ENCODE results near the gene SFXN2. TPM values are rescaled to one million over a fixed set of nuclear protein-coding genes. Genes with fewer than 3 reads are reported as not detected.

The SFXN2 gene
- total RNA-seq, 4 donors from 2014 or later = 7.2 to 26.4 (median 11.3) TPM

GRCh38 chr10:102743078-102743587 lies 28.7 kb downstream of the SFXN2 start:
- peaks cover 0 to 41% (median 12%) of the 10 kb centered on the region in 4 donors for H3K4me1 ChIP-seq
- DNase-seq (ENCODE audit: low spot score in 2 of 2) = no peak
- peak overlapping the region in 3 of 4 donors; percentile 38 to 99 (median 90) for H3K4me3 ChIP-seq
- peak overlapping the region in 1 of 4 donors; percentile 98 for H3K27ac ChIP-seq
- TF ChIP-seq POLR2A (IDR thresholded peaks at IDR 0.05) (no peak), CTCF (IDR thresholded peaks at IDR 0.05) (no peak), EP300 (IDR thresholded peaks at IDR 0.05) (no peak)
- peaks cover 0 to under 1% (median 0%) of the 10 kb centered on the region in 3 donors for H3K36me3 ChIP-seq
- 30 to 34% methylated on average over 7 of the region's 7 CpGs for WGBS, 2 donors
- no peaks in the 10 kb centered on the region for H3K27me3 ChIP-seq
- H3K9me3 ChIP-seq = no peaks in the 10 kb centered on the region

GRCh38 chr10:102743588-102744373 lies 29.3 kb downstream of the SFXN2 start, which contains the start of gene WBP1L:
Gene WBP1L, plus strand, starts transcription at chr10:102743948. Its CDS starts 106 bp downstream, at chr10:102744054.
- Histone ChIP-seq H3K27me3 (no peaks in the 10 kb centered on the region), H3K4me1 (peaks cover 0 to 47% (median 12%) of the 10 kb centered on the region in 4 donors), H3K4me3 (peak within 1 kb of the TSS; percentile 58 to 99 (median 88)), H3K9me3 (no peaks in the 10 kb centered on the region), H3K36me3 (no peaks in the 10 kb centered on the region), H3K27ac (peak within 1 kb of the TSS; percentile 81 to 98 (median 88))
- 0 to 1% methylated on average over 37 of the region's 37 CpGs for WGBS, 2 donors
- TF ChIP-seq EP300 (IDR thresholded peaks at IDR 0.05) (peak; percentile 61 to 100), CTCF (IDR thresholded peaks at IDR 0.05) (peak in 1 of 5 experiments; percentile 14), POLR2A (IDR thresholded peaks at IDR 0.05) (peak; percentile 64 to 91)
- peak; percentile 90 to 99 for DNase-seq (ENCODE audit: low spot score in 2 of 2)

GRCh38 chr10:102744374-102745051 lies 30.1 kb downstream of the SFXN2 start:
- H3K27me3 ChIP-seq = no peaks in the 10 kb centered on the region
- peak overlapping the region; percentile 58 to 99 (median 88) for H3K4me3 ChIP-seq
- WGBS, 2 donors = 3 to 5% methylated on average over 9 of the region's 9 CpGs
- no peaks in the 10 kb centered on the region for H3K9me3 ChIP-seq
- H3K36me3 ChIP-seq = no peaks in the 10 kb centered on the region
- H3K4me1 ChIP-seq = peaks cover 0 to 48% (median 12%) of the 10 kb centered on the region in 4 donors
- DNase-seq (ENCODE audit: low spot score in 2 of 2) = no peak
- TF ChIP-seq CTCF (IDR thresholded peaks at IDR 0.05) (no peak), POLR2A (IDR thresholded peaks at IDR 0.05) (no peak), EP300 (IDR thresholded peaks at IDR 0.05) (no peak)
- H3K27ac ChIP-seq = peak overlapping the region; percentile 81 to 98 (median 88)

GRCh38 chr10:102745157-102745556 lies 30.7 kb downstream of the SFXN2 start:
- 28 to 32% methylated on average over 4 of the region's 4 CpGs for WGBS, 2 donors
- DNase-seq (ENCODE audit: low spot score in 2 of 2) = no peak
- peak overlapping the region in 3 of 4 donors; percentile 82 to 98 (median 94) for H3K27ac ChIP-seq
- TF ChIP-seq POLR2A (IDR thresholded peaks at IDR 0.05) (no peak), EP300 (IDR thresholded peaks at IDR 0.05) (no peak)
- peak overlapping the region; percentile 58 to 99 (median 88) for H3K4me3 ChIP-seq
- H3K36me3 ChIP-seq = no peaks in the 10 kb centered on the region
- no peaks in the 10 kb centered on the region for H3K9me3 ChIP-seq
- H3K4me1 ChIP-seq = peaks cover 0 to 51% (median 12%) of the 10 kb centered on the region in 4 donors
- no peaks in the 10 kb centered on the region for H3K27me3 ChIP-seq

GRCh38 chr10:102752266-102752930 lies 38.0 kb downstream of the SFXN2 start:
- TF ChIP-seq CTCF (IDR thresholded peaks at IDR 0.05) = no peak
- peak in 1 of 2 donors; percentile 69 for TF ChIP-seq EP300 (IDR thresholded peaks at IDR 0.05)
- Histone ChIP-seq H3K27me3 (no peaks in the 10 kb centered on the region), H3K36me3 (no peaks in the 10 kb centered on the region), H3K4me3 (no peak overlapping the region), H3K27ac (peak overlapping the region; percentile 28 to 93 (median 74)), H3K9me3 (no peaks in the 10 kb centered on the region), H3K4me1 (peaks cover 0 to 72% (median 31%) of the 10 kb centered on the region in 4 donors)
- 67 to 73% methylated on average over 9 of the region's 9 CpGs for WGBS, 2 donors
- peak in 1 of 2 donors; percentile 49 for DNase-seq (ENCODE audit: low spot score in 2 of 2)

Measured in tibial nerve (tissue), 4 donors.